Activated CD4-positive, alpha-beta T cell treated with anti-CD3 and anti-CD28 coated beads for 24 hours (primary cell): ENCODE measurements around the gene SLC45A3.

Experiments
- DNase-seq, 2 donors: peaks; one replicate each; pipeline ENCODE4 v3.0.0-alpha.2; 2020; ENCODE audit warnings: low read depth in 2 of 2

SLC45A3 gene

DNA sequence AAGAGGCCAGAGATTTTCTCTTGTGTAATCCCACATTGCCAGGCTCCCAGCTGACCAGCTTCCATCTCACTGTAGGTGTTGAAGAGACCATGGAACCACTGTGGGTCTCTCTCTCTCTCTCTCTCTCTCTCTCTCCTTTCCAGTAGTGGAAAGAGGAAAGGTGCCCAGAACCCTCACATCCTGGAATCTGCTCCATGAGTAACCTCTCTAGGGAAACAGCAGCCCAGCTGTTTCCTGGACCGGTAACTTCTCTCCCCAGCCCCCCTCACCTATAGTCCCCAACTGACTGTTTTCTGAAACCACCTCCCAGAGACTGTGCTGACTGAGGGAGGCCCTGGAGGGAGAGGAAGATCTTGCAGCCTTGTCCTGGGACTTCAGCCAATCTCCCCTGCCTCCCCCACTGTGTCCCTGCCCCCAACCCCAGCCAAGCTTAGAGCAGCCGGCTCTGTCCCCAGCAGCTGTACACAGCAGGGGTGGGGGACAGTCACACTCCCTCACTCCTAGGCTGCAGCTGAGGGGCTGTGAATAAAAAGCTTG, 20.6 kb upstream of the SLC45A3 start:
- DNase-seq: no peak

DNA sequence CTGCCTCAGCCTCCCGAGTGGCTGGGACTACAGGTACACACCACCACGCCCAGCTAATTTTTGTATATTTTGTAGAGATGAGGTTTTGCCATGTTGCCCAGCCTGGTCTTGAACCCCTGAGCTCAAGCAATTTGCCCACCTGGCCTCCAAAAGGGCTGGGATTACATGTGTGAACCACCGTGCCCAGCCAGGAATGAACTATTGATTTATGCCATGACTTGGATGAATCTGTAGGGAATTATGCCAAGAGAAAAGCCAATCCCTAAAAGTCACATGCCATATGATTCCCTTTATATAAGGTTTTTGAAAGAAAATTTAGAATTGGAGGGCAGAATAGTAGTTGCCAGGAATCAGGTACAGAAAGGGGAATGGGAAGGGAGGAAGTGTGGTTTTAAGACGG, 19.1 kb upstream of the SLC45A3 start:
- DNase-seq: no peak

DNA sequence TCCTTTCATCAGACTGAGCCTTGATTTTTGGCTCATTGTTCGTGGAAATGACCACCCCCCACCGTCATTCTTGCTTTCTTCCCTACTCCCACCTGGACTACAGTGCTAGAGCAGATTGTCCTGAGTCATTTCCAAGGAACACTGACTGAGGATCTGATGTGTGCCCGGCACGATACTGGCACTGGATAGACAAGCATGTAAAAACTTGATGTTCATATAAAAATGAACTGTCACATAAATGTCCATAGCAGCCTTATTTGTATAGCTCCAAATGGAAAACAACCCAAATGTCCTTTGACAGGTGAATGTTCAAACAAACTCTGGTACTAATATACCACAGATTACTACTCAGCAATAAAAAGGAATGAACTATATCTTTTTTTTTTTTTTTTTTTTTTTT, 18.6 kb upstream of the SLC45A3 start:
- no peak for DNase-seq

DNA sequence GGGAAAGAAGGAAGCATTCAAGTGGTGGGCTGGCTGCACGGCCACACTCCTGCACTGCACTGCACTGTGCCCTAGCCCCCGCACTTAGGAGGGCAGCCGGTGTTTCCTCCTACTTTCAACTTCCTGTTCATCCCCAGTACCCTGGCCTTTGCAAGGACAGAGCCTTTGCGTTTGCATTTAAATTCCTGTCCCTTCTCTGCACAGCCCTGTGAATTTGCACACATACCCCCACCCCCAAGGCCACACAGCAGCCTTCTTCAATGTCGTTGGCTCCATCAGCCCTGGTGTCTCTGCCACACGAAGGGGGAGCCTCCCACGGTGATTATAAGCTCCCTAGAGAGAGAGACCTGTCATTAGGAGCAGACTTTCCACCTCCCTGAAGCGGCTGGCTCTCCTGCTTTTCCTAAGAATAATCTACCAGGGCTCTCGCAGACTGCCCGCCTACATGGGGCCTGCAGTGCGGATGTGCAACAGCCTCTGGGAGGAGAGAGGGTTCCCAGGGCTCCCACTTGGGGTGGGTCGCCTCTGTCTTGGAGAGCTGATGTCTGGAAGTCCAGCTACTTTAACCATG, 13.2 kb upstream of the SLC45A3 start:
- DNase-seq: no peak

DNA sequence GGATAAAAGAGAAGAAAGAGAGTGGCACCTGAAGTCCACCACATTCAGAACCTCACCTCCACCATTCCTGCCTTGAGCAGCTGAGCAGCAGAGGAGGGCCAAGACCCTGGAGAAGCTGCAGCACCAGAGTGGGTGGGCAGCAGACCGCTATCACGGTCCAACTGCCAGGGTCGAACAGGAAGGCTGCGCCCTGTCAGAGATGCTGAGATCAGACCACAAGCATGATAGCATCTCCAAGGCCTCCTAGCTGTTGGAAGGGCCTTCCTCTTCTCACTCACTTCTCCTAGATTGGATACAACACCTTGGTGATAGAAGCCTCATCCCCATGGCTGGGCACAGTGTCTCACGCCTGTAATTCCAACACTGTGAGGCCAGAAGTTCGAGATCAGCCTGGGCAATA, 12.1 kb upstream of the SLC45A3 start:
- no peak for DNase-seq

DNA sequence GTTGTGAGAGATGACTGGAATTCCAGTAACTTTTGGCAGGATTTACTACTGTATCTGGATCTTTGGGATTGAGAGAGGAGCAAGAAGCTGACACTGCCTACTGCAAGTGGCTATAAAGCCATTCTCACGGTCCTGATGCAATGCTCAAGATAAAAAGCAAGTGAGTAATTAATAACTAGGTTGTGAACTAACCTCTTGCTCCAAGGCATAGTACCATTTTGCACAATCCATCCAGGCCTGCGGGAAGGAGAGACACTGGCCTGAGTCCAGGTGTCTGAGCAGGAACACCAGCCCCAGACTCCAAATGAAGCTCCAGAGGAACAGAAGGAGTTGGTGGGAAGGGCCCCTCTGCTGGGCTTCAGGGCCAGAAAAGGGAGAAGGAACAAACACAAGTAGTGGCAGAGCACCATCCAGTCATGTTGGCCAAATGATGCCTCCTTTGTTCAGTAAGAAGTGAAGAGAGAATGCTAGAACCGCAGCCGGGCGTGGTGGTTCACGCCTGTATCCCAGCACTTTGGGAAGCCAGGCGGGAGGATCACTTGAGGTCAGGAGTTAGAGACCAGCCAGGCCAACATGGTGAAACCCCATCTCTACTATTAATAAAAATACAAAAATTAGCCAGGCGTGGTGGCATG, 9.9 kb upstream of the SLC45A3 start:
- DNase-seq: no peak

DNA sequence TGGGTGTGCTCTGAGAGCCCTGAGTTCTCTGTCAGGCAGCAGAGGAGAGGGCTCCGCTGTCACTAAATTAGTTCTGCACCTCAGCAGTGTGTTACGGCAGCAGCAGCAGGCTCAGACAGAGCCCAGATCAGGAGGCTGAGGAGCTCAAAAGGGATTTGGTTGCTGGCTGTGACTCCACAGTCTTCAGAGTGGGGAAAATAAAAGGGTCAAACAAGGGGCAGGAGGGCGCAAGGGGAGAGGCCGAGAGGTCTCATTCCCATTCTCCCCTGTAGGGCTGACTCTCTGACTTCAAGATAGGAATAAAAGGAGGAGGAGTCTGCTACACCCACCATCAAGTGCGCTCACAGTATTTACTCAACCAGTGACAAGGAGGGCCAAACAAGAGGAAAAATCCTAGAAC, 9.2 kb upstream of the SLC45A3 start:
- no peak for DNase-seq

DNA sequence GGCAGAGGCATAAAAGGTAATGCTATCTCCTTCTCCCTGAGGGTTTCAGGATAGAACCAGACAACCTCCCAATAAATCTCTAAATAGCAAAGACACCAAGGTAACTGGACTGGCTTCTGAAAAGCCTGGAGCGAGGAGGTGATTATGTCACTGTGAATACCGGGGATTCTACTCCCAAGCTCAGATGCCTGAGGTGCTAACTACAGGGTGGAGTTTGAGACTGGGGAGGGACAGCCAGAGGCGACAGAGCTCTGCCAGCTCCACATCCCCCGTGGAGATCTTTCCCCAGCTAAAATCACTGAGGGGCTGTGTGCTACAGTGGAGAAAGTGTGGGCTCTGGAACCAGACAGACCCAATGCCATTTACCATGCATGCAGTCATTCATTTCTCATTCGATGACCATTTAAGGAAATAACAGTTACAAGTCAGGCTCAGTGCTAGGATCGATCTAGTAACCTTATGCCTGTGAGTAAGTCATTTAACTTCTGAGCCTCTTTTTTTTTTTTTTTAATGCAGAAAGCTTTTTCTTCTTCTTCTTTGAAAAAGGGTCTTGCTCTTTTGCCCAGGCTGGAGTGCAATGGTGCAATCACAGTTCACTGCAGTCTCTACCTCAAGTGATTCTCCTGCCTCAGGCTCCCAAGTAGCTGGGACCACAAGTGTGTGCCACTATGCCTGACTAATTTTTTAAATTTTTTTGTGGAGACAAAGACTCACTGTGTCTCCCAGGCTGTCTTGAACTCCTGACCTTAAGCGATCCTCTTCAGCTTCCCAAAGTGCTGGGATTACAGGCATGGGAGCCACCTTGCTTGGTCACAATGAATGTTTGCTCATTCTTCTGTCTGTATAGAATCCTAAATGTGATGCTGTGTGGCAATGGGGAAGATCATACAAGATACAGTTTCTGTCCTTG, 8.1 kb upstream of the SLC45A3 start:
- DNase-seq: no peak

DNA sequence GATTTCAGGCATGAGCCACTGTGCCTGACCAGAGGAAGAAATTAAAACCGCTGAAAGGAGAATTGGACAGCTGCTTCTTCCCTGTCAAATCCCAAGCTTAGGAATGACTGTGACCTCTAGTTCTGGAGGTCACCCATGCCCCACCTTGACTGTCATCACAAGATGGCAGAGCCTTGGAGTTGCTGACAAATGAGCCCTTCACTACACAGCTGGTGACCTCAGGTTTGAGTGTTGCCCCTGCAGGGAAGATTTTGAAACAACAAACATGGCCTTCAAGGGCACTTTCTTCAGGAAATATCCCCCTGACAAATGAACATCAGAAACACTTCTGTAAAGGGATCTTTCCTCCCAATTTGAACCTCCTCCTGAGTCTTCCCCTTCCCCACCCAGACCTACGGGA, 6.9 kb upstream of the SLC45A3 start:
- no peak for DNase-seq

DNA sequence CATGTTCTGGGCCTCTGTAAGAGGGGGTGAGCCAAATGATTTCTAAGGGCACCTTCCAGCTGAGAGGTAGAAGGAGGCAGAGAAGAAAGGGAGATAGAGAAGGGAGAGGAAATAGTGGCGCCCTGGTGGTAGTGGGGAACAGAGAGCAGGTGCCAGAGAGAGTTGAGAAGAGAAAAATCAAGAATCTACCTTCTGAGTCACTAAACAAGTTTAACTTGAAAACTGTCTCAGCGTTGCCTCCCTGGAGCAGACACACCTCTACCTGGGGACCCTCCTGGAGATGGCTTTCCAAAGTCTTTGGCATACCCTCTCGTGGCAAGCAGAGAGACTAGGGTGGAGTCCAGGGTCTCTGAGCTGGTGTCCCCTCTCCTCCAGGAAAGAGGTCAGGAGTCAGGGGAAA, 1.1 kb upstream of the SLC45A3 start:
- DNase-seq: no peak

DNA sequence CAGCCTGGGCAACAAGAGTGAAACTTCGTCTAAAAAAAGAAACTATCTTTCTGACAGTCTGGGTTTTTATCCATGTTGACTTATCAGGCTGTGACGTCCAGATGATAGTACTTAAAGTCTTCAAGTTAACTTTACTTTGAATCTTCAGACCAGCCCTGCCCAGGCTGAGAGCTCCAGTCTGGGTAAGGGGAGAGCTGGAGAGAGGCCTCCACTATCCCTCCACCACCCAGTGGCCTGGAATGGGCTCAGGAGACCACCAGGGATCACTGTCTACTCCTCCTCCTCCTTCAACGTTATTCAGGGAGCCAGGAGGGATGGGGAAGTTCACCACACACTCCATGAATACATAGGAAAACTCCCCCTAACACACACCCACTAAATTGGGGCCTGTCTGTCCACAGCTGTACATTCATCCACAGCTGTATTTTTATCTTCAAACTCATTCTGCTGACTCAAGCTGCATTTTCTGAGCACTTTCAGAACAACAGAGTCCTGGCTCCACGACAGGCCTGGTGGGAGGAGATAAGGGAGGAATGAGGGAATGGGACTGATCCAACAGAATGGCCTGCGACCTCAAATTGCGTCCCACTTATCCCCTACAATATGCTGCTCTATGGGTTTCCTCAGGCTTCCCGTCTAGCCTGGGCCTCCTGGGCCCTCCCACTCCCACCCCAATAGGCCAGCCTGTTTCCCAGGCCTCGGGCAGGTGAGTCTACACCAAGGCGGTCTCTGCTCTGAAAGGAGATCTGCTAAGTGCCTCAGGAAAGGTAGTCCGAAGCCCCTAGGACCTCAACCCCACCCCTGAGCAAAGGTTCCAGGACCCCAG, 1.8 kb downstream of the SLC45A3 start:
- DNase-seq: no peak

DNA sequence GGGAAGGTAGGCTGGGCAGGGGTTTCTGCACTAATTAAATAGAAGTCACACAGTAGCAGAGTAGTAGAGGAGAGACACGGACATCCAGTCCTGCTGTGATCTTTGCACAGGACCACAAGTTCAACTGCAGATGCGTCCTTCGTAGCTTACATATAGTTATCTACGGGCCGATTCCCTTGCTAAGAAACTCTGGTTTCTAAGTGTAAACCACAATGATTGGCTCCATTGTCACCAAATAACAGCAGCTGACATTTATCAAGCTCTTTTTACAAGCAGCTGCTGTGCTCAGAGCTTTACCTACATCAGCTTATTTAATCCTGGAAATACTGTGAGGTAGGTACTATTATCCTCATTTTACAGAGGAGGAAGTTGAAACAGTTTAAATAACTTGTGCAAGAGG, 3.1 kb downstream of the SLC45A3 start:
- DNase-seq: no peak

DNA sequence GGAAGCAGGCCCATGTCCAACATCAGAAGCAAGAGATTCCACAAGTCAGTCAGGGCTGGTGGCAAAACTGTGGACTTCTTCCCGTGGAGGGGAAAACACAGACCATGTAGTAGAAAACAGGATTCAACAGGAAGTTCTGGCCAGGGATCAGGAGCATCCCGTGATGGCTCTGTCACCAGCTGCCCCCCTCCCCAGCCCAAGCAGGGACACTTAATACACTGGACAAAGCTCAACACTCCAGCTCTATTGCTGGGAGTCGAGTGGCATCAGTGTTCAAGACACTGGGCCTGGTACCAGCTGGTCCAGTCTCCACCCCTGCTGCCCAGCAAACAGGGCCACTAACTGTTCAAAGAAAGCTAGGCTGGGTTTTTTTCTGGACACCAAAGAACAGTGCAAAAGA, 3.7 kb downstream of the SLC45A3 start:
- DNase-seq: no peak

DNA sequence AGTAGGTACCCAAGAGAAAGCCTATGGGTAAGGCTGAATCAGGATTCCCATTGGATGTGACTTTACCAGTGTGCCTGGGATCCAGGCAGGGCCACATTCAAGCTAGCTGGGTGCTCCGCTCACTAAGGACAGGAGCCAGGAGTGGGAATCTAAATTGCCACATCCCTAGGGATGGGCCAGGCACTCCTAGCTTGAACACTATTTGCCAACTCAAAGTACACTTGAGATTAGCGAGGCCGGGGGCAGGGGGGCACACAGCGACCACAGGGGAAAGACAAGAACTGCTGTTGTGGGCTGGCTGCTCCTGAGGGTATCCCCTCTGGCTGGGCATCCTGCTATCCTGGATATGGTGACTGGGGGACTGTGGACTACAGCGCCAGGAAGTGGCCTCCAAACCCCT, 4.3 kb downstream of the SLC45A3 start:
- no peak for DNase-seq

DNA sequence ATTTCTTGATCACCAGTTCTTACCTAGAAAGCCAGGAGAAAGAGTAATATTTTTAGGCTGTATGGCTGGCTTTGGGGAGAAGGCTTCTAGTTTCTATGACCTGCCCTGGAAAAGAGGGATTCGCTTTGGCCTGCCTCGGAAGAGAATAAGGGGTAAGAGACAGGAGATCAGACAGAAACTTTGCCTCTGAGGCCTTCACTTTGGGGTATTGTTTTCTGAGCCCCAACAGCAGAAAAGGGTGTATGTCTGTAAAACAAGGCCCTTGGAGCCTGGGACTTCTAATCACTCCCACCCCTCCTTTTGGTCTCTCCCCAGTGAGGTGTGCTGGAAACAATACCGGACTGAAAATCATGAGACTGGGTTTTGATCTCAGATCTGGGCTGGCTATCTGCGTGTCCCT, 5.1 kb downstream of the SLC45A3 start:
- no peak for DNase-seq

DNA sequence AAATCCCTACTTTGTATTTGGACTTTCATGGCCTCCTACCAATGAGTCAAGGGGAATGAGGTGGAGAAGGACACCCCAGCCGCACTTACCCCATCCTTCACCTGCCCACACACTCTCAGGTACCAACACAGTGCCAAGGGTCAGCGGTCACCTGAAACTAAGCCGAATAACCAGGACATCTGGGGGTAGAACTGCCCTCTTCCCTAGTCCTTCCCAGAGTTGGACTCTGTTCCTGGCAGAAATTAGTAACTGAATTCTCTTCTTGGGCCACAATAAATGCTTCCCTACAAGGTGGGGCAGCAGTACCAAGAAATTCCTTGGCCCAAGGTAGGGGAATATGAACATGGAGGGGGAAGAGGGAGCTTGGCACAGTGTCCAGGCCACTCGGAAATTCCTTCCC, 7.3 kb downstream of the SLC45A3 start:
- DNase-seq: no peak

DNA sequence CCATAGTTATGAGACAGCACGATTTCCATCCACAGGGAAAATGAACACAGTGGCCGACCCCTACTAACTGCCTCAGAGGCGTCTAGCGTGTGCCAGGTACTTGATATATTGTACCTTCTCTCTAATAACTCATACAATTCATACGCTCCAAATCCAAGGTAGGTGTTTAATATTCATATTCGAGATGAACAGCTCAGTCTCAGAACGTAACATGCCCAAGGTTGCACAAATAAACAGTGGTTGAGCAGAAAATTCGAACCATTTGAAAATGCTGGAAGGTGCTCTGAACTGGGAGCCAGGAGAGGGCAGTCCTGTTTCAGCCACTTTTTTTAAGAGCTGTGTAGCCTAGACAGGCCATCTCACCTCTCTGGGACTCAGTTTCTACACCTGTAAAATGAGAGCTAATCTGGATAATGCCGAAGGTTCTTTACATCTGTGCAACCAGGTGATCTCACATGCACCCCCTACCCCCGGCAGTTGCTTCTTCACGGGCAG, 7.9 kb downstream of the SLC45A3 start:
- no peak for DNase-seq

DNA sequence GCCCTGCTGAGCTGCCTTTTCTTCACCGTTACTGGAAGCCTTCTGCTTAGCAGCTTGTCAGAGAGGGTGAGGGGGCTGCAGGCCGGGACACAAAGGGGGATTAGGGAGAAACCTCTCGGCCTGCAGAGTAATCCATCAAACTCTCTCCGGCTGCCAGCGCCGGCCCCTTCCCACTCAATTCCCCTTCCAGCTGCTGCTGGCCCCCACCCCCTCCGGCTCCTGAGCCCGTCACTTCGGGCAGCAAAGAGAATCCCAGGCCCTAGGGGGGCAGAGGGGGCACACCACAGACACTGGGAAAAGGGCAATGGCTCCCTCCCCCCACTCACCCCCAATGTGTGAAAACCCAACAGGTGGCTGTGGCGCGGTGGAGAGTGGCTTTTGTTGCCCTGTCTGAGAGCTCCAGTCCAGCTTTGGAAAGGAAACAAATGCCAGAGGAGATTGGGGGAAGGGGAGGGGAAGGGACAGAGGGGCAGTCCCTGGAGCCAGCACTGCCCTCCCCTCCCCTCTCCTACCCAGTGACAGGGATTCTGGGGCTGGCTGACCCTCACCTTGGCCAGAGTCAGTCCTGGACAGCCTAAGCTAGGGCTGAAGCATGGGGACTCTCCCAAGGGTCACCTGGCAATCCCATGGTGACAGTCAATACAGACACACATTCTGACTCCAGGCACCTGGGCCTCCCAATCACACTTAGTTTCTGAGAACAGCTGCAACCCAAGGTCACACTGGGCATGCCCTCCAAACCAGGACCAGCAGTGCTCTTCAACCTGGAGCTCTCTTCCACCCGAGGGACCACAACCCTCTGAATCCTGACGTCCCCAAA, 9.5 kb downstream of the SLC45A3 start:
- DNase-seq: no peak

DNA sequence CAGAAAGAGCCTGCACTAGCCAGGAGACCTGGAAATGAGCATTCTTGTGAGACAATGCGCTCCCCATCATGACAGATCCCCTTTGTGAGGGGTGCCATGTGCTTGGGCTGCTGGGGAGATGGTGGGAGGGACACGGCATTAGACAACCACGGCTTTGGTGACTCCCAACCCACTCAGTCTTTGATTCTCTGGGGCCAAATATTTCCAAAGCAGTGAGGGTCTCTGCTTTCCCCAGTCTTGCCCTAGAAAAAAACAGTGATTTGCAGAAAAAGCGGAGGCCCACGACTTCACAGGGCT, 10.2 kb downstream of the SLC45A3 start:
- no peak for DNase-seq

DNA sequence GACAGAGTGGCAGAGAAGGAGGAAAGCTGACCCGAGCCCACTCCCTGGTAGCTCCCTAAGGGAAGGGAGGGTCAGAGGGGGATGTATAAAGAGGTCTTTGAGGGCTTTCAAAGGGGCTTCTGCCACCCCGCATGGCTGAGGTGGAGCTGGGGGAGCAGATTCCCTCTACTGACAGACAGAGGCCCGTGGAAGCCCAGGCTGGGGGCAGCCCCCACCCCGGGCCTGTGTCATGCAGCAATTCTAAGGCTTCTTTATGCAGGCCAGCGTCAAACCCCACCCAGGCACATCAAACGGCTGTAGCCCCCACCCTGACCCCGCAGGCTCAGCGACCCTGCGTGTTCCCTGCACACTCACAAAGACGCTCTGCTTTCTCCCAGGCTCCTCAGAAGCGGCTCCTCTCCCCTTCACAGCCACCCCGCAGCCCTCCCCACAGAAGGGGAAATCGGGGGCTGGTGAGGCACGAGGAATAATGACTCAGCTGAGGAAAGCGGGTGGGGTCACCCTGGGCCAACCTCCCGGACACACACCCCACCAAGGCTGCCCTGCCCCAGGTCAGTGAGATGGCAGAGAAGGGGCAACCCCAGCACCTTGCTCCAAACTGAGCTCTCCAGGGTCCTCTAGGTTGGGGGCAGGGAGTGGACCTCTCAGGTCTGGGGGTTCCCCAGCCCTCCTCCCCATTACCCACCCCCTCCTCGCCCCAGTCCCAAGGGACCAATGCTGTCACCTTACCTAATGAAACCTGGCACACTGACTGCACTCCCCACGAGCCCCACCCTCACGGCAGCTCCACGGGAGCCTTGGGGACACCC, 10.8 kb downstream of the SLC45A3 start:
- no peak for DNase-seq
